22Rv1 (cell line): Measurements from ENCODE around the gene MAP2.

Source experiments
- ZFX ChIP-seq: fragments of 450-650 bp; IDR thresholded peaks from 2 replicates; pipeline ENCODE4 v1.6.1; 2017; ENCODE audit warnings: antibody characterized with exemption, borderline replicate concordance
- TF ChIP-seq, protein P1 (sequence below): fragments of 450-650 bp; IDR thresholded peaks from 2 replicates; pipeline ENCODE4 v1.5.1; 2017; ENCODE audit warnings: mild to moderate bottlenecking

DNA sequence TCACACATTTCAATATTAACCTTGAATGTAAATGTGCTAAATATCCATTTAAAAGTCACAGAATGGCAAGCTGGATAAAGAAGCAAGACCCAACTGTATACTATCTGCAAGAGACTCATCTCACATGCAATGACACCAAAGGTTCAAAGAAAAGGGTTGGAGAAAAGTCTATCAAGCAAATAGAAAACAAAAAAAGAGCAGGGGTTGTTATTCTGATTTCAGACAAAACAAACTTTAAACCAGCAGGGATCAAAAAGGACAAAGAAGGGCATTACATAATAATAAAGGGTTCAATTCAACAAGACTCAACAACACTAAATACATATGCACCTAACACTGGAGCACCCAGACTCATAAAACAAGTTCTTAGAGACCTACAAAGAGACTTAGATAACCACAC, 333.3 kb downstream of the MAP2 start:
- TF ChIP-seq, protein P1, sequence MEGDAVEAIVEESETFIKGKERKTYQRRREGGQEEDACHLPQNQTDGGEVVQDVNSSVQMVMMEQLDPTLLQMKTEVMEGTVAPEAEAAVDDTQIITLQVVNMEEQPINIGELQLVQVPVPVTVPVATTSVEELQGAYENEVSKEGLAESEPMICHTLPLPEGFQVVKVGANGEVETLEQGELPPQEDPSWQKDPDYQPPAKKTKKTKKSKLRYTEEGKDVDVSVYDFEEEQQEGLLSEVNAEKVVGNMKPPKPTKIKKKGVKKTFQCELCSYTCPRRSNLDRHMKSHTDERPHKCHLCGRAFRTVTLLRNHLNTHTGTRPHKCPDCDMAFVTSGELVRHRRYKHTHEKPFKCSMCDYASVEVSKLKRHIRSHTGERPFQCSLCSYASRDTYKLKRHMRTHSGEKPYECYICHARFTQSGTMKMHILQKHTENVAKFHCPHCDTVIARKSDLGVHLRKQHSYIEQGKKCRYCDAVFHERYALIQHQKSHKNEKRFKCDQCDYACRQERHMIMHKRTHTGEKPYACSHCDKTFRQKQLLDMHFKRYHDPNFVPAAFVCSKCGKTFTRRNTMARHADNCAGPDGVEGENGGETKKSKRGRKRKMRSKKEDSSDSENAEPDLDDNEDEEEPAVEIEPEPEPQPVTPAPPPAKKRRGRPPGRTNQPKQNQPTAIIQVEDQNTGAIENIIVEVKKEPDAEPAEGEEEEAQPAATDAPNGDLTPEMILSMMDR = no peak
- TF ChIP-seq ZFX = no peak
